ENCODE results near the gene PNPT1. TPM values are rescaled to one million over a fixed set of nuclear protein-coding genes. Genes with fewer than 3 reads are reported as not detected.

Gene PNPT1
- total RNA-seq, 2 experiments from 2014 or later: 10.2 to 10.3 TPM

DNA sequence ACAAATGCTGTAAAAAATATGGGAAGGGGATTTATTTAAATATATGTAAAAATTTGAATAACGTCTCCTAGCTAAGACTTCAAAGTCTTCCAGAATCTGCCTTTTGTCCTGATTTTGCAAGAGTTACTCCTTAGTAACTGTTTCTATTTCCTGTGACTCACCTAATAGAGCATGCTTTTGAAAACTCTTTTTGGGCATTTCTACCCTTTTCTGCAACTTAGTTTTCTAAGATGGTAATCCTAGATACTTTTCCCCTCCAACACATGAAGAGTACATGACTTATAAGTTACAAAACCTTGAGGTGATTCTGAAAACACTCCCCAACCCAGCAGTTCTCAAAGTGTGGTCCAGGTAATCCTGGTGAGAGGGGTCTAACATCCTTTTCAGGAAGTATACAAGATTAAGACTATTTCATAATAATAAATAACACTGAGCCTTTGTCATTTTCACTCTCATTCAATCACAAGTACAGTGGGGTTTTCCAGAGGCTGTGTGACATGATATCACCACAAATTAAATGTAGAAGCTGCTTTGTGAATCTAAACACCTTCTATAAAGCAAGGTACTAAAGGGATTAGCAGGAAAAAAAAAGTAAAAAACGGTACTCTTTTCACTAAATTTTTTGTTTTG, 108.1 kb downstream of the PNPT1 start:
- Histone ChIP-seq H3K27me3 (ENCODE audit: control insufficient read depth in 1 of 2, insufficient read depth in 2 of 2, low read length in 2 of 2) (no peaks in the 10 kb centered on the region), H3K4me3 (ENCODE audit: low read length) (no peak overlapping the region), H3K36me3 (ENCODE audit: insufficient read depth, low read length) (peaks cover 57% of the 10 kb centered on the region), H3K9me3 (ENCODE audit: control insufficient read depth in 1 of 2, insufficient read depth in 1 of 2, low read length in 2 of 2) (no peaks in the 10 kb centered on the region), H3K4me1 (ENCODE audit: insufficient read depth, low read length) (no peaks in the 10 kb centered on the region), H3K27ac (ENCODE audit: low read depth in 1 of 2, low read length in 2 of 2) (no peak overlapping the region)
- ChIA-PET CTCF (no interaction called here), POLR2A (no interaction called here)
- ATAC-seq (ENCODE audit: poor library complexity) (no peak), DNase-seq (peak in 1 of 14 experiments; percentile 9)
- Mint-ChIP-seq H3K27ac (no peak overlapping the region), H3K4me3 (no peak overlapping the region), H3K4me1 (ENCODE audit: low read depth) (peaks cover 40% of the 10 kb centered on the region), H3K27me3 (no peaks in the 10 kb centered on the region), H3K9me3 (no peaks in the 10 kb centered on the region), H3K36me3 (ENCODE audit: low read depth) (peaks cover 82% of the 10 kb centered on the region)
- TF ChIP-seq, protein P1, sequence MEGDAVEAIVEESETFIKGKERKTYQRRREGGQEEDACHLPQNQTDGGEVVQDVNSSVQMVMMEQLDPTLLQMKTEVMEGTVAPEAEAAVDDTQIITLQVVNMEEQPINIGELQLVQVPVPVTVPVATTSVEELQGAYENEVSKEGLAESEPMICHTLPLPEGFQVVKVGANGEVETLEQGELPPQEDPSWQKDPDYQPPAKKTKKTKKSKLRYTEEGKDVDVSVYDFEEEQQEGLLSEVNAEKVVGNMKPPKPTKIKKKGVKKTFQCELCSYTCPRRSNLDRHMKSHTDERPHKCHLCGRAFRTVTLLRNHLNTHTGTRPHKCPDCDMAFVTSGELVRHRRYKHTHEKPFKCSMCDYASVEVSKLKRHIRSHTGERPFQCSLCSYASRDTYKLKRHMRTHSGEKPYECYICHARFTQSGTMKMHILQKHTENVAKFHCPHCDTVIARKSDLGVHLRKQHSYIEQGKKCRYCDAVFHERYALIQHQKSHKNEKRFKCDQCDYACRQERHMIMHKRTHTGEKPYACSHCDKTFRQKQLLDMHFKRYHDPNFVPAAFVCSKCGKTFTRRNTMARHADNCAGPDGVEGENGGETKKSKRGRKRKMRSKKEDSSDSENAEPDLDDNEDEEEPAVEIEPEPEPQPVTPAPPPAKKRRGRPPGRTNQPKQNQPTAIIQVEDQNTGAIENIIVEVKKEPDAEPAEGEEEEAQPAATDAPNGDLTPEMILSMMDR (IDR thresholded peaks at IDR 0.05): no peak
- intact Hi-C loops (cut with DNase I, micrococcal nuclease): no loop called here

Other genes with a start within 250 kb of the PNPT1 start
- gene CFAP36, start 174.1 kb downstream of the PNPT1 start, total RNA-seq: 10 to 100 TPM; 40.8 to 42.6 TPM
- 10 to 100 TPM; 47.7 to 50.3 TPM for gene PPP4R3B, start 76.2 kb downstream of the PNPT1 start, total RNA-seq
- gene EFEMP1, start 229.9 kb upstream of the PNPT1 start, total RNA-seq: not detected